Endothelial cell of umbilical vein (primary cell): Measurements from ENCODE around the gene PIKFYVE.

Source experiments
- JUN ChIP-seq: IDR thresholded peaks from 2 replicates; pipeline ENCODE4 v1.6.1; 2011; ENCODE audit warnings: borderline replicate concordance, low read depth; ENCODE audit not compliant: insufficient read length, insufficient read depth
- TF ChIP-seq, protein P1 (sequence below), 2 donors: IDR thresholded peaks; 1 replicate in 1 of 2; 2 replicates in 1 of 2; pipeline ENCODE4 v1.5.1; 2011; ENCODE audit warnings: low read length in 2 of 2, mild to moderate bottlenecking in 2 of 2, moderate library complexity in 2 of 2, control low read depth in 1 of 2, inconsistent platforms in 1 of 2, low read depth in 1 of 2; ENCODE audit not compliant: insufficient read depth in 1 of 2; ENCODE audit errors: extremely low read depth in 1 of 2

DNA sequence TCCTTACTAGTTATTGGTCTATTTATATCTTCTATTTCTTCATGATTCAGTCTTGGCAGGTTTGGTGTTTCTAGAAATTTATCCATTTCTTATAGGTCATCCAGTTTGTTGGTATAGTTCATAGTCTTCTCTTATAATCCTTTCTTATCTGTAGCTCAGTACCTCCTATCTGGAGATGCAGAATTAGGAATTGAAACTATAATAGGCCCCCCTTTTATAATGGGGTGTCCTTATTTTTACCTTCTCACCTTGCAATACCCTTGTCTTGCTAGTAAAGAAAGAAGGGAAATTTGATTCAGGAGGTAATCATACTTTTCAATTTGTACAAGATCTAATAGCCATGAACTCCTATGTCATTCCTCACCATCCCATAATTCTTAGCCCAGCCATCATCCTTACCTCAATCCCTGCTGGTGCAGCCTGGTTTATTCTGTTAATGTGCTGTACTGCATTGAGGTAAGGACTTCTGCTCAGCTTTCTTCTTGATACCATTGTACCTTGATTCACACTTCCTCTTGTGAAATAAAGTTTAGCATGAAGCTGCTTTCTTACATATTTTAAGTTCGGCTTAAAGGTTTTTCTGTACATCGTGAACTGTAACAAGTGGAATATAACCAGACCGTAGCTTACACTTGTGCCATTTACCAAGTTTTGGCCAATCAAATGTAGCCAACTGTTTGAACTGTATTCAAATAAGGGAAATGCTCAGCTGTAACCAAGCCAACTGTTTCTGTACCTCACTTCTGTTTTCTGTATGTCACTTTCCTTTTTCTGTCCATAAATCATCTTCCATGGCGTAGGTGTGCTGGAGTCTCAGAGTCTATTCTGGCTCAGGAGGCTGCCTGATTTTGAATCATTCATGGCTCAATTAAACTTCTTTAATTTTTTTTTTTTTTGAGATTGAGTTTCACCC is 100.4 kb downstream of the PIKFYVE start:
- TF ChIP-seq, protein P1, sequence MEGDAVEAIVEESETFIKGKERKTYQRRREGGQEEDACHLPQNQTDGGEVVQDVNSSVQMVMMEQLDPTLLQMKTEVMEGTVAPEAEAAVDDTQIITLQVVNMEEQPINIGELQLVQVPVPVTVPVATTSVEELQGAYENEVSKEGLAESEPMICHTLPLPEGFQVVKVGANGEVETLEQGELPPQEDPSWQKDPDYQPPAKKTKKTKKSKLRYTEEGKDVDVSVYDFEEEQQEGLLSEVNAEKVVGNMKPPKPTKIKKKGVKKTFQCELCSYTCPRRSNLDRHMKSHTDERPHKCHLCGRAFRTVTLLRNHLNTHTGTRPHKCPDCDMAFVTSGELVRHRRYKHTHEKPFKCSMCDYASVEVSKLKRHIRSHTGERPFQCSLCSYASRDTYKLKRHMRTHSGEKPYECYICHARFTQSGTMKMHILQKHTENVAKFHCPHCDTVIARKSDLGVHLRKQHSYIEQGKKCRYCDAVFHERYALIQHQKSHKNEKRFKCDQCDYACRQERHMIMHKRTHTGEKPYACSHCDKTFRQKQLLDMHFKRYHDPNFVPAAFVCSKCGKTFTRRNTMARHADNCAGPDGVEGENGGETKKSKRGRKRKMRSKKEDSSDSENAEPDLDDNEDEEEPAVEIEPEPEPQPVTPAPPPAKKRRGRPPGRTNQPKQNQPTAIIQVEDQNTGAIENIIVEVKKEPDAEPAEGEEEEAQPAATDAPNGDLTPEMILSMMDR (IDR thresholded peaks at IDR 0.05; ENCODE audit: extremely low read depth in 1 of 2, insufficient read depth in 1 of 2, low read depth in 1 of 2, low read length in 2 of 2): no peak
- no peak for TF ChIP-seq JUN
